Measurements from ENCODE around the gene ASB1.

ASB1 gene

DNA sequence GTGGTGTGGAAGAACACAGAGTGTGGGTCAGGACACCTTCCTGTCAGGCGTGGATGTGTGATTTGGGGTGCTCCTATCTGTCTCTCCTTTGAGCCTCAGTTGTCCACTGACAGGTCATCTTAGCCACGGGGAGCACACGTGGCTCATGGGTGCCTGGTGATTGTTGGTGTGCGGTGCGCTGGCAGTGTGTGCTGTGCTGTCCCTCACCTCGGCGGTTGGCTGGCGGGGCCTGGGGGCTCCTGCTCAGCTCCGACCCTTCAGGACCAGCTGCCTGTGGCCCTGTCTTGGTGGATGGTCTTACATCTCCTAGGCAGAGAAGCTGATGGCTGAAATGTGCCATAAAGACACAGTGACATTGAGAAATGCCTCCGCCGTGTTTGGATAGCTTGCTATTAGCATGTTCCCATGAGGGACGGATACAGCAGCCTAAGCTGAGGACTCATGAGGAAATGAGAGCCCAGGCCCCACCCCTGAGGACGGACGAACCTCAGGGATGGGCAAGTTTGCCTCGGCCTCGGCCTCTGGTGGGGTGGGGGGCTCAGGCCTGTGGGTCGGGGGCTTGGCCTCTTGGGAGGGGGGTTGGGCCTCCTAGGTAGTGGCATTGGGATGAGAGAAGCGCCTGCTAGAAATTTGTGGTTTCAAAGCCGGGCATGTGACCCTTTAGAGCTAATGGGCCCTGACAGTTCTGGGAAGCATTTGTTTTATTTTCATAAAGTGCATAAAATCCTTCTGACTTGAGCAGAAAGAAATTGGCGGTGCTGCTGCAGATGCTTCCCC is 20.3 kb upstream of the ASB1 start:
- no peak overlapping the region for H3K4me3 ChIP-seq (ENCODE audit: low read depth, low read length)
- TF ChIP-seq, protein P1, sequence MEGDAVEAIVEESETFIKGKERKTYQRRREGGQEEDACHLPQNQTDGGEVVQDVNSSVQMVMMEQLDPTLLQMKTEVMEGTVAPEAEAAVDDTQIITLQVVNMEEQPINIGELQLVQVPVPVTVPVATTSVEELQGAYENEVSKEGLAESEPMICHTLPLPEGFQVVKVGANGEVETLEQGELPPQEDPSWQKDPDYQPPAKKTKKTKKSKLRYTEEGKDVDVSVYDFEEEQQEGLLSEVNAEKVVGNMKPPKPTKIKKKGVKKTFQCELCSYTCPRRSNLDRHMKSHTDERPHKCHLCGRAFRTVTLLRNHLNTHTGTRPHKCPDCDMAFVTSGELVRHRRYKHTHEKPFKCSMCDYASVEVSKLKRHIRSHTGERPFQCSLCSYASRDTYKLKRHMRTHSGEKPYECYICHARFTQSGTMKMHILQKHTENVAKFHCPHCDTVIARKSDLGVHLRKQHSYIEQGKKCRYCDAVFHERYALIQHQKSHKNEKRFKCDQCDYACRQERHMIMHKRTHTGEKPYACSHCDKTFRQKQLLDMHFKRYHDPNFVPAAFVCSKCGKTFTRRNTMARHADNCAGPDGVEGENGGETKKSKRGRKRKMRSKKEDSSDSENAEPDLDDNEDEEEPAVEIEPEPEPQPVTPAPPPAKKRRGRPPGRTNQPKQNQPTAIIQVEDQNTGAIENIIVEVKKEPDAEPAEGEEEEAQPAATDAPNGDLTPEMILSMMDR (IDR thresholded peaks at IDR 0.05; ENCODE audit: low read depth, low read length): no peak

DNA sequence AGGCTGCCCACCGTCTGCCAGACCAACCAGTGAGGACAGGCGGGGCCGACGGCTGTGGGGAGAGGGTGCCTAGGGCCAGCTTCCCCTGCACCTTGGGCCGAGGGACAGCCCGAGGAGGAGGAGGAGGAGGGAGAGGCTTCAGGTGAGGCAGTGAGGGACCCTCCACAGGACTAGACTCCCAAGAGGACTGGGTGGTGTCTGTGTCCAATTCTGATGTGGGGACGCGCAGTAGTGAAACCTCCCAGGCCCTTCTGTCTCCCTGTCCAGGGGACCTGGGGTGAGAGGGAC is 19.8 kb upstream of the ASB1 start:
- TF ChIP-seq, protein P1 (IDR thresholded peaks at IDR 0.05; ENCODE audit: low read depth, low read length): no peak
- no peak overlapping the region for H3K4me3 ChIP-seq (ENCODE audit: low read depth, low read length)

DNA sequence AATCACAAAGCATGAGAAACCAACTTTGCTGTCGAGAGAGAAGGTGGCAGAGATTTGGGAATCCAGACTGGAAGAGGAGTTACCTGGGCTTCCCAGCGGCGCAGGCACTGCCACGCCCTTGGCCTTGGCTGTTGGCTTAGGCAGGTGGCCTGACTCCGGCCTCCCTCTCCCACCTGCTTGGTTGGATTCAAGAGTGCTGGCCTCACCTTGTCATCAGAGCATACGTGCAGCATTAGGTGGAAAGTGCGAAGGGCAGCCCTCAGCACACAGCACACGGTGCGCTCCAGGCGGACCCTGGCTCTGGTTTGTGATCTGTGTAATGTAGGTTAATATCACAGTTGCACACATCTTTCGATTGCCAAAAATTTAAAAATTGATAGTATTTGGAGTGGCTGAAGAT is 19.2 kb upstream of the ASB1 start:
- no peak overlapping the region for H3K4me3 ChIP-seq (ENCODE audit: low read depth, low read length)
- TF ChIP-seq, protein P1 (IDR thresholded peaks at IDR 0.05; ENCODE audit: low read depth, low read length): no peak

DNA sequence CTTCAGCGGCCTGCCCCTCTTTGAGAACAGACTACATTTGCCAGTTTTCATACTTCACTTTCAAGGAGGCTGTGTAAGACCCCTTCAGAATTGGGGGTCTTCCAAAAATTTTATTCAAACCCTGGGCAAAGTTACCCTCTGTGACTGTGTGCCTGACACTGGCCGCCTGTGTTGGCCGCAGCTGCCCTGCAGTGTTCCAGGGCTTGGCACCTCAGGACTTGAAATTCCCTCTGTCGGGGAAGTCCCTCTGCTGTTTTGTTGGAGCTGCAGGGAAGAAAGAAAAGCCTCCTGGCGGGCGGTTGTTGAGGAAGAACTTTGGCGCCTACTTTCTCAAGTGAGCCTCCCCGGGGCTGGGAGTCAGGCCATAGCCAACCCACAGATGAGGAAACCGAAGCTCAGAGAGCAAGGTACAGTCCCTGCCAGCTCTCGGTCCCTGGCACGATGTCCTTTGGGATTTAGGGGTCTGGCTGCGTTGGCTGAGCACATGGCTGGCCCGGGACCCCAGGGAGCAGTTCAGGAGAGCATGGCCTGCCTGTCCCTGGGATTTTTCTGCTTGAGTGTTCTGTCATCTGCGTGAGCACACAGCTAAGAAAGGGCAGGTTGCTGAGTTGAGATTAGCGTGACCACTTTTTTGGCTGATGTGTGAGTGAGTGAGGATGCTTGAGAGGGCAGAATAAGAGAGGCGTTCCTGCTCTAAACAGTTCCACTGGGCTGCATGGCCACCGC is 17.9 kb upstream of the ASB1 start:
- TF ChIP-seq, protein P1 (IDR thresholded peaks at IDR 0.05; ENCODE audit: low read depth, low read length): no peak

DNA sequence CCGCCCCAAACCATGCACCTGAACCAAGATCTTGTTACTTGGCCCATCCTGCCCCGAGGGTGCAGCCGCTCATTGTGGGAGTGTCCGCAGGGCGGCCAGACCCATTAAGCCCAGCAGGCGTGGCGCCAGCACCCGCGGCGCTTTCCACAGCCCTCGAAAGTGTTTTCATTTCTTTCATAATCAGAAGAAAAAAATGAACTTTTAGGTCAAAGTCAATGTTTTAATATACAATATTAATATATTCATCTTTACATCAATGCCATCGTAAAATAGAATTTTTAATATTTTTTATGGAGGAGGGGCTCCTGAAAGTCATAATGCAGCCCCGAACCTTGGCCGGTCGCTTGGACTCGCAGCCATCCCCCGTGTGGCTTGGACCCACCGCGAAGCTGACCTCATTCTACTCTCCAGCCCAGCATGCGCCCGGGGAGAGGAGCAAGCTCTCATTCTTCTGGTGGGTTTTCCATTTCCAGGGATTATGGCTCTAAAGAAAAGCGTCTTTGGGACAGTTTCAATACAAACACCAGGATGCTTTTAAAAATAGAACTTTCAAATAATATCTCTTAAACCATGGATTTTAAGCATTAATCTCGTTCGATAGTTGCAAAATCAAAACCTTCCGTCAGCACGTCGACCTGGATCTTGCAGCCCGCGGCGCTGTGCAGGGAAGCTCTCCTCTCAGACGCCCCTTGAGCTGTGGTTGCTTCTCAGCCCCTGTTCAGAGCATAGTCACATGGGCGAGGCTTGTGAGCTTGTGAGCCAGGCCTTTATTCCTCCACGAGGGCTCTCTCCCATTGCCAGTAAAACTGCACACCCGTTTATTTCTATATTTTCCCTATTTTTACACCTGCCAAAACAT is 17.2 kb upstream of the ASB1 start:
- H3K4me3 ChIP-seq (ENCODE audit: low read depth, low read length): no peak overlapping the region
- TF ChIP-seq, protein P1 (IDR thresholded peaks at IDR 0.05; ENCODE audit: low read depth, low read length): no peak

More for the DNA sequence above, 17.9 kb upstream of the ASB1 start:
- H3K4me3 ChIP-seq (ENCODE audit: low read depth, low read length): no peak overlapping the region

DNA sequence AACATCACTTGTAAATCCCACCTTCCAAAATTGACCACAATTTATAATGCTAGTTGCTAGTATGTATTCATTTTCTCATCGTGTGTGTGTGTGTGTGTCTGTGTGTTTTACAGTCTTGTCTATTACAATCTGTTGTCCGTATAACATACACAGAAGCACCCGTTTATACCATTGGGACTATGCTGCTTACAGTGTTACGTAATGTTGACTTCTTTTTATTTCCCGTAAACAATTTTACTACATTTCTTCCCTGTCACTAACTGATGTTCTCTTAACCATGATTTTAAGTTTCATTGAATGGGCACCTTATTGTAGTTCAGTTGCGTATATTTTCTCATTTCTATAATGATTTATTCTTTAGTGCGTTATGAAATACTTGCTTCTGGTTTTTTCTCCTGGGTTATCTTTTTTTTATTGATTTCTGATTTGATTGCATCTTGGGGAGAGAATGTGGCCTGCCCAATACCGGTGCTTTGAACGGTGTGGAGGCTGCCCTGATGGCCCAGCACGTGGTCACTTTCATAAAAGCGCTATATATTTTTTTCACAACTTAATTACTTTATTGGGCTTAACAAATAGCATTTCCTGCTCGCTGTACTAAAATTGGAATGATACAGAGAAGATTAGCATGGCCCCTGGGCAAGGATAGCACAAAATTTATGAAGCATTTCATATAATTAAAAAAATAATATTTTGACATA is 14.5 kb upstream of the ASB1 start:
- no peak overlapping the region for H3K4me3 ChIP-seq (ENCODE audit: low read depth, low read length)
- TF ChIP-seq, protein P1 (IDR thresholded peaks at IDR 0.05; ENCODE audit: low read depth, low read length): no peak

Measured in WI38 (cell line).